Left ventricle myocardium inferior (tissue), 1 donor: ENCODE measurements around the gene ECM2. TPM values are rescaled to one million over a fixed set of nuclear protein-coding genes. Genes with fewer than 3 reads are reported as not detected.

ENCODE experiments used
- DNase-seq: peaks from one replicate; pipeline ENCODE4 v3.0.0-alpha.2; 2020
- H3K27ac ChIP-seq: fragments of 200-600 bp; replicated peaks from 2 replicates; pipeline ENCODE4 v1.8.0; 2021
- H3K27me3 ChIP-seq: fragments of 200-600 bp; 2 replicates; pipeline ENCODE4 v1.8.0; 2021; ENCODE audit warnings: low read depth
- H3K36me3 ChIP-seq: fragments of 200-600 bp; 2 replicates; pipeline ENCODE4 v1.8.0; 2021
- H3K4me1 ChIP-seq: fragments of 200-600 bp; 2 replicates; pipeline ENCODE4 v1.8.0; 2021
- H3K4me3 ChIP-seq: fragments of 200-600 bp; 2 replicates; pipeline ENCODE4 v1.8.0; 2021; ENCODE audit warnings: mild to moderate bottlenecking, moderate library complexity
- H3K9me3 ChIP-seq: fragments of 200-600 bp; replicated peaks from 2 replicates; pipeline ENCODE4 v1.8.0; 2021
- CTCF ChIP-seq: fragments of 200-600 bp; IDR thresholded peaks from 2 replicates; pipeline ENCODE4 v1.8.0; 2021; ENCODE audit warnings: antibody characterized with exemption, mild to moderate bottlenecking, borderline replicate concordance
- intact Hi-C: fragments of 100-400 bp; cut with micrococcal nuclease; formaldehyde crosslinking; loops from one replicate; pipeline ENCODE4 v1.11.0; 2022
- total RNA-seq: library from RNA; stranded (reverse); fragmentation: NEBNext Ultra II Directional; extraction: Animal tissue kit (Norgen Biotek cat#: 25700); gene quantifications from one replicate; pipeline ENCODE4 v1.2.1, GENCODE V29; 2021
- donor health status: DM: no; HTN: yes; CAD: no; lungs with severe emphysema.

Gene ECM2
- total RNA-seq, 1 donor from 2014 or later = 7.2 TPM

DNA sequence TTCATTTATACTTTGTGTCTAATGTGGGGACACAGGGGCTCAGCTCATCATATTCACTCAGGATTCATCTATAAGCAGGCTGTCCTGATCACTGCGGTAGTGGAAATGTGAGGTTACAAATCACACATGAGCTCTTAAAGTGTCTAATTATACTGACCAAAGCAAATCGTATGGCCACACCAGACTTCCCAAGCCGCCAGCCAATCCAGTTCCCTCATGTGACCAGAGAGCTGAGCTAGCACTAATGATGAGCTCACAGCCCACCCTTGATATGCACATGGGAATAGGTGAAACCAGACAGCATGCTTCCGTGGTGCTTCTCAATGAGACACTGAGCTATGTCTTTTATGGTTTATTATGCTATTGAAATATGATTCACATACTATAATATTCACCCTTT is 17.6 kb downstream of the ECM2 start:
- Histone ChIP-seq H3K36me3 (no peaks in the 10 kb centered on the region), H3K4me1 (peaks cover 7% of the 10 kb centered on the region), H3K4me3 (no peak overlapping the region), H3K27ac (no peak overlapping the region), H3K9me3 (no peaks in the 10 kb centered on the region), H3K27me3 (no peaks in the 10 kb centered on the region)
- DNase-seq = no peak
- intact Hi-C loops = no loop called here
- TF ChIP-seq CTCF = no peak

GRCh38 chr9:92517046-92517445 is 18.7 kb downstream of the ECM2 start:
- no peaks in the 10 kb centered on the region for H3K9me3 ChIP-seq
- no peak overlapping the region for H3K4me3 ChIP-seq
- TF ChIP-seq CTCF = no peak
- H3K27me3 ChIP-seq = no peaks in the 10 kb centered on the region
- H3K4me1 ChIP-seq = peaks cover 14% of the 10 kb centered on the region
- H3K27ac ChIP-seq = no peak overlapping the region
- DNase-seq = no peak
- no peaks in the 10 kb centered on the region for H3K36me3 ChIP-seq
- intact Hi-C loops = no loop called here

- intact Hi-C loops = no loop called here
- peaks cover 14% of the 10 kb centered on the region for H3K4me1 ChIP-seq
- no peak overlapping the region for H3K4me3 ChIP-seq
- no peaks in the 10 kb centered on the region for H3K27me3 ChIP-seq
- H3K36me3 ChIP-seq = no peaks in the 10 kb centered on the region
- H3K9me3 ChIP-seq = no peaks in the 10 kb centered on the region
- no peak overlapping the region for H3K27ac ChIP-seq
- TF ChIP-seq CTCF = no peak
- DNase-seq = no peak
These were observed 19.3 kb downstream of the ECM2 start for GRCh38 chr9:92516521-92516920.

DNA sequence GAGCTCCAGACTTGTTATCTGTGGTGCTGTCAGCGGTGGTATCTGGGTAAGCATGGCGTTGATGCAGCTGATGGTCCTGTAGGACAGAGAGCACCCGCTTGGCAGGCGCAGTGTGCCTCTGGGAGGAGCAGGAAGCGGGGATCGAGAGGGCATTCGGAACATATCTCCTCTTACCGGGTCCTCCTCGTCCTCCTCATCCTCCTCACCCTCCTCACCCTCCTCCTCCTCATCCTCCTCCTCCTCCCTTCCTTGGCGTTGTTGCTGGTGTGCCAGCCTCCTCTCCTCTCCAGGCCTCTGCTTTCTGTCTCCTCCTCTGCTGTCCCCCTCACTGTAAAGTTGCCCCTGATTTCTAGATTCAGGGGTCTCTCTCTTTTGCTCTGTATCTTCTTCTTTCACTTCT is 21.2 kb downstream of the ECM2 start:
- Histone ChIP-seq H3K9me3 (no peaks in the 10 kb centered on the region), H3K4me3 (no peak overlapping the region), H3K27me3 (no peaks in the 10 kb centered on the region), H3K36me3 (no peaks in the 10 kb centered on the region), H3K27ac (no peak overlapping the region), H3K4me1 (peaks cover 14% of the 10 kb centered on the region)
- TF ChIP-seq CTCF = no peak
- DNase-seq = no peak
- intact Hi-C loops = no loop called here

- intact Hi-C loops = no loop called here
- TF ChIP-seq CTCF = no peak
- H3K27ac ChIP-seq = no peak overlapping the region
These were observed 22.4 kb downstream of the ECM2 start for GRCh38 chr9:92513349-92513748.

GRCh38 chr9:92512622-92513021 is 23.2 kb downstream of the ECM2 start:
- Histone ChIP-seq H3K27me3 (no peaks in the 10 kb centered on the region), H3K36me3 (no peaks in the 10 kb centered on the region), H3K27ac (no peak overlapping the region), H3K9me3 (no peaks in the 10 kb centered on the region), H3K4me1 (peaks cover 27% of the 10 kb centered on the region), H3K4me3 (no peak overlapping the region)
- DNase-seq = no peak
- intact Hi-C loops = no loop called here
- no peak for TF ChIP-seq CTCF

More at GRCh38 chr9:92513349-92513748, 22.4 kb downstream of the ECM2 start:
- no peak for DNase-seq
- H3K9me3 ChIP-seq = no peaks in the 10 kb centered on the region
- H3K4me3 ChIP-seq = no peak overlapping the region
- no peaks in the 10 kb centered on the region for H3K36me3 ChIP-seq
- H3K4me1 ChIP-seq = peaks cover 19% of the 10 kb centered on the region
- no peaks in the 10 kb centered on the region for H3K27me3 ChIP-seq
